ENCODE data around the gene SPRED1. TPM values are rescaled to one million over a fixed set of nuclear protein-coding genes. Genes with fewer than 3 reads are reported as not detected.
"Not testable (repeated sequence)": the region's sequence is repeated elsewhere in the genome, so short reads cannot be mapped to it uniquely, and the experiment has no call there.

The SPRED1 gene
- total and polyA plus RNA-seq, 2 donors from 2014 or later = 4.6 to 36.2 TPM

DNA sequence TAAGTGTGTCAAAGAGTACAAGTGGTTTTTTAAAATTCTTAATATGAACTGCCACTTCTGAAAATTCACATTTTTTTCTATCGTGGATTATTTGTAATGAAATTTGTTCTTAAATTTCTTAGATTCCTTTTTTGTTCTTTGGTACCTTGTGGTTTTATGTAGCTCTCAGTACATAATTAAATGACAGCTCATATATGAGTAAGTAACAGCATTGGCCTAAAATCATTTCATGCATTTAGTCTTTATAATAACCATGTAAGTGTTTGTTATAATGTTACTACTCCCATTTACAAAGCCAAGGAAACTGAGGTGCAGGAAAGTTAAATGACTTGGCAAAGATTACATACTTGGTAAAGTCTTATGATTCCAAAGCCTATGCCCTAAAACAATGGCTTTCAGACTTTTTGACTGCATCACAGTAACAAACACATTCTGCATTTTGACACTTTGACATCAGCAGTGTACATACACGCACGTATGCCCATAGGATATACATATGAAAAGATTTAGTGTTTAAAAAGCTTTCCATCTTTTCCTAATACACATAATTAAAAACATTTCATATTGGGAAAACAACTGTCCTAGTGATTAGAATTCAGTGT is 14.9 kb downstream of the SPRED1 start:
- no peak overlapping the region for H3K4me3 ChIP-seq (ENCODE audit: low read length in 3 of 3)
- H3K27me3 ChIP-seq (ENCODE audit: control insufficient read depth, insufficient read depth, low read length) = no peaks in the 10 kb centered on the region
- peaks cover 0 to 2% (median 0%) of the 10 kb centered on the region in 3 donors for H3K36me3 ChIP-seq (ENCODE audit: control insufficient read depth in 2 of 3, insufficient read depth in 3 of 3, low read length in 3 of 3)
- H3K9me3 ChIP-seq (ENCODE audit: control insufficient read depth in 2 of 3, insufficient read depth in 1 of 3, low read length in 3 of 3) = no peaks in the 10 kb centered on the region
- peaks cover 0 to 3% (median 2%) of the 10 kb centered on the region in 3 donors for H3K4me1 ChIP-seq (ENCODE audit: control insufficient read depth in 2 of 3, insufficient read depth in 2 of 3, low read depth in 1 of 3, low read length in 3 of 3)
- intact Hi-C loops (cut with DNase I) = no loop called here
- no peak overlapping the region for H3K27ac ChIP-seq (ENCODE audit: low read depth in 2 of 2, low read length in 2 of 2)
- DNase-seq = no peak
- no peak overlapping the region for H3K9ac ChIP-seq (ENCODE audit: low read length in 3 of 3)
- no peak for FAIRE-seq
- TF ChIP-seq, protein P1, sequence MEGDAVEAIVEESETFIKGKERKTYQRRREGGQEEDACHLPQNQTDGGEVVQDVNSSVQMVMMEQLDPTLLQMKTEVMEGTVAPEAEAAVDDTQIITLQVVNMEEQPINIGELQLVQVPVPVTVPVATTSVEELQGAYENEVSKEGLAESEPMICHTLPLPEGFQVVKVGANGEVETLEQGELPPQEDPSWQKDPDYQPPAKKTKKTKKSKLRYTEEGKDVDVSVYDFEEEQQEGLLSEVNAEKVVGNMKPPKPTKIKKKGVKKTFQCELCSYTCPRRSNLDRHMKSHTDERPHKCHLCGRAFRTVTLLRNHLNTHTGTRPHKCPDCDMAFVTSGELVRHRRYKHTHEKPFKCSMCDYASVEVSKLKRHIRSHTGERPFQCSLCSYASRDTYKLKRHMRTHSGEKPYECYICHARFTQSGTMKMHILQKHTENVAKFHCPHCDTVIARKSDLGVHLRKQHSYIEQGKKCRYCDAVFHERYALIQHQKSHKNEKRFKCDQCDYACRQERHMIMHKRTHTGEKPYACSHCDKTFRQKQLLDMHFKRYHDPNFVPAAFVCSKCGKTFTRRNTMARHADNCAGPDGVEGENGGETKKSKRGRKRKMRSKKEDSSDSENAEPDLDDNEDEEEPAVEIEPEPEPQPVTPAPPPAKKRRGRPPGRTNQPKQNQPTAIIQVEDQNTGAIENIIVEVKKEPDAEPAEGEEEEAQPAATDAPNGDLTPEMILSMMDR (IDR thresholded peaks at IDR 0.05; ENCODE audit: borderline replicate concordance, extremely low read depth, insufficient read depth) = no peak

DNA sequence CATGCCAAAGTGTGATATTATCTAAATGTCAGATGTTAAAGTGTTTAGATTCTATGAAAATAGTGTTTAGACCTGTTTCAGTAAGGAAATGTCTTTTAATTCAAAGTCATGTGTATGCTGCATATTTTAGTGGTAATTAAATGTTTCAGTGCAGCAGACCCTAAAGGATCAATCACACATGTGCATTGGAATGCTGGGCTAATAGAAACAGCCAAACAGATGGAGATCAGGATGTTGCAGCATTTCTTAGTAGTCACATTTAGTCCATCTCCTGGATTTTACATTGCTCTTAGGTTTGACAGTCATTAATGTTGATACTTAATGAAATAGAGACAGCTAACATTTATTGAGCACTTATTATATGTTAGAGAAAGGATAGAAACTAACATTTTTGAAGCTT is 18.5 kb downstream of the SPRED1 start:
- Histone ChIP-seq H3K9ac (ENCODE audit: low read length in 3 of 3) (no peak overlapping the region), H3K9me3 (ENCODE audit: control insufficient read depth in 2 of 3, insufficient read depth in 1 of 3, low read length in 3 of 3) (no peaks in the 10 kb centered on the region), H3K27me3 (ENCODE audit: control insufficient read depth, insufficient read depth, low read length) (no peaks in the 10 kb centered on the region), H3K36me3 (ENCODE audit: control insufficient read depth in 2 of 3, insufficient read depth in 3 of 3, low read length in 3 of 3) (peaks cover 0 to 2% (median 0%) of the 10 kb centered on the region in 3 donors), H3K27ac (ENCODE audit: low read depth in 2 of 2, low read length in 2 of 2) (no peak overlapping the region), H3K4me3 (ENCODE audit: low read length in 3 of 3) (no peak overlapping the region), H3K4me1 (ENCODE audit: control insufficient read depth in 2 of 3, insufficient read depth in 2 of 3, low read depth in 1 of 3, low read length in 3 of 3) (peaks cover 0 to 3% (median 2%) of the 10 kb centered on the region in 3 donors)
- intact Hi-C loops (cut with DNase I) = no loop called here
- DNase-seq (no peak), FAIRE-seq (no peak)
- TF ChIP-seq, protein P1 (IDR thresholded peaks at IDR 0.05; ENCODE audit: borderline replicate concordance, extremely low read depth, insufficient read depth) = no peak

DNA sequence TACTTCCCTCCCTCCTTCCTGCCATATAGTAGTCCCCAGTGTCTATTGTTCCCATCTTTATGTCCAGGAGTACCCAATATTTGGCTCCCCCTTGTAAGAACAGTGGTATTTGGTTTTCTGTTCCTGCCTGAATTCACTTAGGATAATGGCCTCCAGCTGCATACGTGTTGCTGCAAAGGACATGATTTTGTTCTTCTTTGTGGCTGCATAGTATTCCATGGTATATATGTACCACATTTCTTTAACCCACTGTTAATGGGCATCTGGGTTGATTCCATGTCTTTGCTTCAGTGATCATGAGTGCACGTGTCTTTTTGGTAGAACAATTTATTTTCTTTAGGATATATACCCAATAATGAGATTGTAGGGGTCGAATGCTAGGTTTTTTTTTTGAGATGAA is 19.3 kb downstream of the SPRED1 start:
- H3K4me1 ChIP-seq (ENCODE audit: control insufficient read depth in 2 of 3, insufficient read depth in 2 of 3, low read depth in 1 of 3, low read length in 3 of 3) = peaks cover 0 to 3% (median 2%) of the 10 kb centered on the region in 3 donors
- H3K27me3 ChIP-seq (ENCODE audit: control insufficient read depth, insufficient read depth, low read length) = no peaks in the 10 kb centered on the region
- no peak overlapping the region for H3K27ac ChIP-seq (ENCODE audit: low read depth in 2 of 2, low read length in 2 of 2)
- DNase-seq (no peak), FAIRE-seq (no peak)
- TF ChIP-seq, protein P1 (IDR thresholded peaks at IDR 0.05; ENCODE audit: borderline replicate concordance, extremely low read depth, insufficient read depth) = no peak
- intact Hi-C loops (cut with DNase I) = no loop called here
- no peak overlapping the region for H3K4me3 ChIP-seq (ENCODE audit: low read length in 3 of 3)
- H3K36me3 ChIP-seq (ENCODE audit: control insufficient read depth in 2 of 3, insufficient read depth in 3 of 3, low read length in 3 of 3) = peaks cover 0 to 2% (median 0%) of the 10 kb centered on the region in 3 donors
- H3K9me3 ChIP-seq (ENCODE audit: control insufficient read depth in 2 of 3, insufficient read depth in 1 of 3, low read length in 3 of 3) = no peaks in the 10 kb centered on the region
- no peak overlapping the region for H3K9ac ChIP-seq (ENCODE audit: low read length in 3 of 3)

DNA sequence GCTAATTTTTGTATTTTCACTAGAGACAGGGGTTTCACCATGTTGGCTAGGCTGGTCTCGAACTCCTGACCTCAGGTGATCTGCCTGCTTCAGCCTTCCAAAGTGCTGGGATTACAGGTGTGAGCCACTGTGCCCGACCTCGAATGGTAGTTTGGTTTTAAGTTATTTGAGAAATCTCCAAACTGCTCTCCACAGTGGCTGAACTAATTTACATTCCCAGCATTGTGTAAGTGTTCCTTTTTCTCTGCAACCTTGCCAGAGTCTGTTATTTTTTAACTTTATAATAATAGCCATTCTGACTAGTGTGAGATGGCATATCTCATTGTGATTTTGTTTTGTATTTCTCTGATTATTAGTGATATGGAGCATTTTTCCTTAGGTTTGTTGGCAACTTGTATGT is 19.8 kb downstream of the SPRED1 start:
- H3K9ac ChIP-seq (ENCODE audit: low read length in 3 of 3); H3K9me3 ChIP-seq (ENCODE audit: control insufficient read depth in 2 of 3, insufficient read depth in 1 of 3, low read length in 3 of 3); H3K27me3 ChIP-seq (ENCODE audit: control insufficient read depth, insufficient read depth, low read length); H3K4me1 ChIP-seq (ENCODE audit: control insufficient read depth in 2 of 3, insufficient read depth in 2 of 3, low read depth in 1 of 3, low read length in 3 of 3); intact Hi-C loops (cut with DNase I); H3K27ac ChIP-seq (ENCODE audit: low read depth in 2 of 2, low read length in 2 of 2); H3K4me3 ChIP-seq (ENCODE audit: low read length in 3 of 3); H3K36me3 ChIP-seq (ENCODE audit: control insufficient read depth in 2 of 3, insufficient read depth in 3 of 3, low read length in 3 of 3): not testable (repeated sequence)
- FAIRE-seq (peak; percentile 84), DNase-seq (peak in 2 of 5 donors; percentile 27 to 39)

Measured in kidney (tissue), 14 donors.